H1 (cell line): Measurements from ENCODE around the gene POFUT2. TPM values are rescaled to one million over a fixed set of nuclear protein-coding genes. Genes with fewer than 3 reads are reported as not detected.

Experiments
- CTCF ChIA-PET: fragments of 300-600 bp; sonication (Branson Sonifier 250); formaldehyde crosslinking; loops from one replicate; lab custom pipeline; 2021; ENCODE audit not compliant: partially characterized antibody; lab: Charles Lee
- POLR2A ChIA-PET: fragments of 300-600 bp; sonication (Branson Sonifier 250); formaldehyde crosslinking; loops from one replicate; lab custom pipeline; 2021; ENCODE audit warnings: inconsistent platforms; ENCODE audit not compliant: partially characterized antibody; lab: Charles Lee
- DNase-seq, 2 experiments: peaks; one replicate each; pipeline versions ENCODE4 v3.0.0 to v3.0.0-alpha.2; 2010 to 2022; ENCODE audit warnings: low spot score in 2 of 2, low read depth in 1 of 2, mixed read lengths in 1 of 2
- FAIRE-seq: peaks from 2 replicates; lab custom pipeline; 2011; peaks lifted over from hg19 to GRCh38; lab: Jason Lieb, UNC
- H2AFZ ChIP-seq: 2 replicates; pipeline ENCODE4 v1.8.1; 2012; ENCODE audit warnings: low read length, inconsistent platforms
- H2AK5ac ChIP-seq: 2 replicates; pipeline ENCODE4 v1.6.1; 2013; ENCODE audit warnings: low read depth, low read length
- H2BK120ac ChIP-seq: replicated peaks from 2 replicates; pipeline ENCODE3; 2013; ENCODE audit warnings: low read depth, low read length, inconsistent platforms
- H2BK12ac ChIP-seq: 2 replicates; pipeline ENCODE4 v1.6.1; 2013; ENCODE audit warnings: low read depth, low read length
- H2BK15ac ChIP-seq: 2 replicates; pipeline ENCODE4 v1.6.1; 2013; ENCODE audit warnings: low read length
- H2BK20ac ChIP-seq: 2 replicates; pipeline ENCODE4 v1.6.1; 2013; ENCODE audit warnings: low read length
- H2BK5ac ChIP-seq: 2 replicates; pipeline ENCODE4 v1.6.1; 2013; ENCODE audit warnings: low read depth, low read length
- H3K14ac ChIP-seq: 2 replicates; pipeline ENCODE4 v1.6.1; 2013; ENCODE audit warnings: inconsistent platforms; ENCODE audit not compliant: insufficient read length
- H3K18ac ChIP-seq: 2 replicates; pipeline ENCODE4 v1.6.1; 2013; ENCODE audit warnings: low read length; ENCODE audit errors: extremely low read depth
- H3K23ac ChIP-seq: 2 replicates; pipeline ENCODE4 v1.6.1; 2013; ENCODE audit warnings: inconsistent platforms; ENCODE audit not compliant: insufficient read length
- H3K23me2 ChIP-seq: 2 replicates; pipeline ENCODE4 v1.6.1; 2013; ENCODE audit warnings: low read depth, low read length
- H3K27ac ChIP-seq: 2 replicates; pipeline ENCODE4 v1.6.1; 2011; ENCODE audit warnings: low read depth, low read length, inconsistent platforms
- H3K27me3 ChIP-seq, 4 experiments: replicated peaks in 1 of 4; 1 replicate in 1 of 4; 2 replicates in 3 of 4; pipeline versions ENCODE4 v1.6.1 to v1.8.1; 2011 to 2013; ENCODE audit warnings: low read length in 3 of 4, mild to moderate bottlenecking in 3 of 4, inconsistent platforms in 2 of 4, mixed read lengths in 2 of 4, moderate library complexity in 1 of 4; ENCODE audit not compliant: control insufficient read depth in 3 of 4, insufficient read depth in 3 of 4; ENCODE audit errors: extremely low read depth in 1 of 4
- H3K36me3 ChIP-seq, 4 experiments: 2 replicates each; pipeline versions ENCODE4 v1.6.1 to v1.8.1; 2011 to 2013; ENCODE audit warnings: mild to moderate bottlenecking in 4 of 4, low read length in 3 of 4, moderate library complexity in 2 of 4, control low read depth in 1 of 4, inconsistent platforms in 1 of 4; ENCODE audit not compliant: insufficient read depth in 4 of 4, control insufficient read depth in 2 of 4
- H3K4ac ChIP-seq: replicated peaks from 2 replicates; pipeline ENCODE3; 2013; ENCODE audit warnings: low read length, low read depth, mixed read lengths, inconsistent platforms; ENCODE audit not compliant: insufficient read length
- H3K4me1 ChIP-seq, 4 experiments: replicated peaks in 1 of 4; 1 replicate in 1 of 4; 2 replicates in 3 of 4; pipeline versions ENCODE4 v1.6.1 to v1.8.1; 2011 to 2013; ENCODE audit warnings: low read length in 3 of 4, inconsistent platforms in 2 of 4, mixed read lengths in 1 of 4; ENCODE audit not compliant: insufficient read depth in 4 of 4, control insufficient read depth in 3 of 4
- H3K4me2 ChIP-seq, 2 experiments: 2 replicates each; pipeline versions ENCODE4 v1.6.1 to v1.8.1; 2011 to 2013; ENCODE audit warnings: low read depth in 2 of 2, low read length in 2 of 2, control low read depth in 1 of 2, inconsistent platforms in 1 of 2, mild to moderate bottlenecking in 1 of 2; ENCODE audit not compliant: insufficient read depth in 1 of 2
- H3K4me3 ChIP-seq, 4 experiments: fragments of 200-600, 300-600 bp in 1 of 4; sonication (generic), shearing (Covaris generic), sonication (Bioruptor Twin) in 1 of 4; 2 replicates each; pipeline versions ENCODE4 v1.5.1 to v1.8.1; 2011 to 2016; ENCODE audit warnings: low read length in 4 of 4, low read depth in 3 of 4, control low read depth in 2 of 4, inconsistent platforms in 2 of 4, mild to moderate bottlenecking in 2 of 4, mixed read lengths in 1 of 4, moderate library complexity in 1 of 4; ENCODE audit not compliant: insufficient read depth in 2 of 4; ENCODE audit errors: extremely low read depth in 1 of 4
- H3K56ac ChIP-seq: replicated peaks from 2 replicates; pipeline ENCODE3; 2013; ENCODE audit warnings: low read depth, mild to moderate bottlenecking, mixed read lengths, low read length, inconsistent platforms; ENCODE audit not compliant: insufficient read length
- H3K79me1 ChIP-seq: 2 replicates; pipeline ENCODE4 v1.6.1; 2013; ENCODE audit warnings: low read depth, low read length, control low read depth
- H3K79me2 ChIP-seq, 2 experiments: 2 replicates each; pipeline versions ENCODE4 v1.6.1 to v1.8.1; 2012 to 2013; ENCODE audit warnings: low read length in 2 of 2, mild to moderate bottlenecking in 2 of 2, inconsistent platforms in 1 of 2; ENCODE audit not compliant: insufficient read depth in 2 of 2, control insufficient read depth in 1 of 2
- H3K9ac ChIP-seq, 4 experiments: replicated peaks in 1 of 4; 1 replicate in 1 of 4; 2 replicates in 3 of 4; pipeline versions ENCODE4 v1.6.1 to v1.8.1; 2011 to 2013; ENCODE audit warnings: low read depth in 3 of 4, low read length in 3 of 4, control low read depth in 2 of 4, mild to moderate bottlenecking in 2 of 4, moderate library complexity in 2 of 4, inconsistent platforms in 1 of 4; ENCODE audit errors: extremely low read depth in 1 of 4
- H3K9me3 ChIP-seq, 2 experiments: 2 replicates each; pipeline versions ENCODE4 v1.6.1 to v1.8.1; 2012 to 2013; ENCODE audit warnings: mild to moderate bottlenecking in 2 of 2, moderate library complexity in 2 of 2, control low read depth in 1 of 2, inconsistent platforms in 1 of 2, low read depth in 1 of 2, low read length in 1 of 2, mixed read lengths in 1 of 2; ENCODE audit not compliant: insufficient read depth in 2 of 2
- H4K20me1 ChIP-seq, 2 experiments: replicated peaks in 1 of 2; 2 replicates each; pipeline versions ENCODE3 to v1.8.1; 2011 to 2013; ENCODE audit warnings: inconsistent platforms in 2 of 2, low read length in 2 of 2, mild to moderate bottlenecking in 1 of 2; ENCODE audit not compliant: insufficient read depth in 2 of 2, control insufficient read depth in 1 of 2
- H4K5ac ChIP-seq: 2 replicates; pipeline ENCODE4 v1.6.1; 2013; ENCODE audit warnings: low read length, low read depth, mixed read lengths, inconsistent platforms; ENCODE audit not compliant: insufficient read length
- H4K8ac ChIP-seq: 2 replicates; pipeline ENCODE4 v1.8.0; 2013; ENCODE audit warnings: mild to moderate bottlenecking, moderate library complexity, low read length, inconsistent platforms; ENCODE audit not compliant: insufficient read depth; ENCODE audit errors: extremely low read depth
- H4K91ac ChIP-seq: replicated peaks from 2 replicates; pipeline ENCODE3; 2013; ENCODE audit warnings: low read length, mixed read lengths, inconsistent platforms; ENCODE audit not compliant: insufficient read length
- BACH1 ChIP-seq: IDR thresholded peaks from 2 replicates; pipeline ENCODE4 v1.6.1; 2012; ENCODE audit warnings: low read length, improper control_type of control experiment
- CBX5 ChIP-seq: fragments of 300-800, 300-1000 bp; sonication (generic); IDR thresholded peaks from 2 replicates; pipeline ENCODE4 v1.7.1; 2016; ENCODE audit warnings: antibody characterized with exemption, low read length, low read depth
- CEBPB ChIP-seq: IDR thresholded peaks from 2 replicates; pipeline ENCODE4 v1.6.1; 2012; ENCODE audit warnings: low read depth, low read length
- EGR1 ChIP-seq: IDR thresholded peaks from 2 replicates; pipeline ENCODE4 v1.6.1; 2011; ENCODE audit warnings: low read depth, low read length, borderline replicate concordance
- GTF2F1 ChIP-seq: IDR thresholded peaks from 2 replicates; pipeline ENCODE4 v1.6.1; 2012; ENCODE audit warnings: low read depth, low read length, improper control_type of control experiment, borderline replicate concordance
- KDM5A ChIP-seq: fragments of 200-600 bp; IDR thresholded peaks from 2 replicates; pipeline ENCODE4 v1.7.1; 2012; ENCODE audit warnings: mild to moderate bottlenecking, low read length, inconsistent platforms, mixed read lengths
- NRF1 ChIP-seq: IDR thresholded peaks from 2 replicates; pipeline ENCODE4 v1.6.1; 2011; ENCODE audit warnings: mild to moderate bottlenecking, low read depth, low read length, improper control_type of control experiment
- POU5F1 ChIP-seq: IDR thresholded peaks from 2 replicates; pipeline ENCODE4 v1.6.1; 2011; ENCODE audit warnings: low read depth, mild to moderate bottlenecking, low read length, moderate library complexity
- SRF ChIP-seq: IDR thresholded peaks from 2 replicates; pipeline ENCODE4 v1.6.1; 2011; ENCODE audit warnings: mild to moderate bottlenecking, low read depth, low read length, moderate library complexity
- TAF7 ChIP-seq: optimal IDR thresholded peaks from 2 replicates; pipeline ENCODE3; 2011; ENCODE audit warnings: low read depth, mild to moderate bottlenecking, inconsistent platforms, low read length, moderate library complexity, borderline replicate concordance
- WGBS, 2 experiments: shearing (Covaris generic) in 1 of 2; methylation state at CpG; one replicate each; pipeline versions ENCODE4 v1.1.6 to v1.1.7; 2013 to 2015; ENCODE audit warnings: low lambda C conversion rate in 2 of 2, mixed read lengths in 2 of 2, inconsistent platforms in 1 of 2, low coverage in 1 of 2, missing lambda C conversion rate in 1 of 2; ENCODE audit not compliant: insufficient replicate concordance in 2 of 2, insufficient coverage in 1 of 2, insufficient read length in 1 of 2; ENCODE audit errors: extremely low coverage in 1 of 2, missing lambda C conversion rate in 1 of 2; 5-methylcytosine and 5-hydroxymethylcytosine counted together
- polyA plus RNA-seq, 7 experiments: library from polyadenylated mRNA; depleted of rRNA in 3 of 7; stranded (reverse) in 5 of 7; unstranded in 2 of 7; fragments of >200 nt in 5 of 7; fragments of 200-250 nt in 2 of 7; gene quantifications; 1 replicate in 5 of 7; 2 replicates in 1 of 7; 4 replicates in 1 of 7; pipeline versions ENCODE4 v1.2.1 to v1.2.3, GENCODE V29; 2011 to 2013; ENCODE audit warnings: missing spikeins in 2 of 7, mixed read lengths in 2 of 7
- total RNA-seq: library from RNA; stranded (reverse); fragmentation: NEBNext Ultra II Directional; extraction: Animal tissue kit (Norgen Biotek cat#: 25700); gene quantifications from 2 replicates; pipeline ENCODE4 v1.2.1, GENCODE V29; 2021

POFUT2 gene
- total and polyA plus RNA-seq, 2 of the 8 experiments (the other 6 are each of a cell fraction or from before 2014, with no cell fraction given): 13.7 to 32.1 TPM

GRCh38 chr21:45318556-45319404 is 31.1 kb upstream of the POFUT2 start:
- 0 out of 2 replicates have a peak overlapping the region, but pooled peaks have one; percentile 7 for H2BK12ac ChIP-seq
- POLR2A ChIA-PET: interaction anchor here (1.0 to 1.6 kb wide), 4 partner anchors 8 to 47 kb away, joined by 3 to 4 read pairs (median 3); no protein-coding TSS in a partner anchor
- no peaks in the 10 kb centered on the region for H3K23me2 ChIP-seq
- no peak for FAIRE-seq
- no peaks in the 10 kb centered on the region for H3K27me3 ChIP-seq
- H3K4me1 ChIP-seq: peaks cover 0 to 16% (median 12%) of the 10 kb centered on the region in 4 experiments; a peak in 6 of 7 replicates
- H3K9ac ChIP-seq: no peak overlapping the region
- no peak overlapping the region for H4K5ac ChIP-seq
- H2BK120ac ChIP-seq: no peak overlapping the region
- peak overlapping the region; percentile 75; the same call in 1 of the 2 replicates for H4K8ac ChIP-seq
- no peaks in the 10 kb centered on the region for H3K9me3 ChIP-seq
- no peaks in the 10 kb centered on the region for H3K79me1 ChIP-seq
- no peaks in the 10 kb centered on the region for H3K36me3 ChIP-seq
- 0 out of 2 replicates have a peak overlapping the region, but pooled peaks have one; percentile 18 for H2BK20ac ChIP-seq
- H3K18ac ChIP-seq: no peak overlapping the region
- DNase-seq: no peak
- H3K4me2 ChIP-seq: no peak overlapping the region
- no peak overlapping the region for H2AFZ ChIP-seq
- no peak overlapping the region for H3K23ac ChIP-seq
- no peak overlapping the region for H4K91ac ChIP-seq
- H3K56ac ChIP-seq: no peak overlapping the region
- no peak overlapping the region for H3K14ac ChIP-seq
- CTCF ChIA-PET: interaction anchor here (0.6 to 1.9 kb wide), 3 partner anchors 10 to 1721 kb away, joined by 3 to 12 read pairs (median 5); no protein-coding TSS in a partner anchor
- H4K20me1 ChIP-seq: no peaks in the 10 kb centered on the region
- no peaks in the 10 kb centered on the region for H3K79me2 ChIP-seq
- 92% methylated on average over 18 of the region's 24 CpGs; no CpG with 5 or more reads in 1 of the 2 experiments for WGBS, 2 experiments
- H3K4me3 ChIP-seq: no peak overlapping the region
- peak overlapping the region; percentile 10; the same call in 1 of the 2 replicates for H2AK5ac ChIP-seq
- H3K4ac ChIP-seq: no peak overlapping the region
- peak overlapping the region; percentile 71; the same call in 1 of the 2 replicates for H2BK5ac ChIP-seq
- no peak overlapping the region for H2BK15ac ChIP-seq
- no peak overlapping the region for H3K27ac ChIP-seq
- no peak for TF ChIP-seq BACH1
- no peak for TF ChIP-seq SRF
- TF ChIP-seq CBX5: no peak
- no peak for TF ChIP-seq EGR1
- TF ChIP-seq TAF7: no peak
- TF ChIP-seq CEBPB: no peak
- no peak for TF ChIP-seq NRF1
- TF ChIP-seq POU5F1: no peak
- no peak for TF ChIP-seq KDM5A
- TF ChIP-seq GTF2F1: no peak
